Stomach (tissue), 4 donors: ENCODE measurements around the gene FHOD3.

Source experiments
- CTCF ChIP-seq, 7 experiments: fragments of 450-650 bp in 4 of 7; fragments of 200-600 bp in 3 of 7; sonication (generic) in 3 of 7; IDR thresholded peaks; one replicate each; pipeline ENCODE4 v1.5.1; 2016 to 2019; ENCODE audit warnings: antibody characterized with exemption in 7 of 7, control low read depth in 2 of 7, mild to moderate bottlenecking in 1 of 7
- EP300 ChIP-seq: sonication (generic); formaldehyde crosslinking; IDR thresholded peaks from one replicate; pipeline ENCODE4 v1.6.1; 2017; ENCODE audit warnings: antibody characterized with exemption
- POLR2A ChIP-seq, 4 donors: fragments of 450-650 bp; IDR thresholded peaks; one replicate each; pipeline ENCODE4 v1.6.1; 2016; ENCODE audit warnings: antibody characterized with exemption in 4 of 4, control low read depth in 2 of 4, mild to moderate bottlenecking in 1 of 4, moderate library complexity in 1 of 4
- POLR2AphosphoS5 ChIP-seq, 3 donors: sonication (generic); formaldehyde crosslinking; IDR thresholded peaks; one replicate each; pipeline ENCODE4 v1.6.1; 2016; ENCODE audit warnings: antibody characterized with exemption in 3 of 3

- TF ChIP-seq CTCF (IDR thresholded peaks at IDR 0.05) (no peak), POLR2A (IDR thresholded peaks at IDR 0.05) (no peak), POLR2AphosphoS5 (IDR thresholded peaks at IDR 0.05) (no peak), EP300 (no peak)
Measured at GRCh38 chr18:36729197-36729596, 431.7 kb downstream of the FHOD3 start.
